Astrocyte (in vitro differentiated cells and primary cell): ENCODE data around the gene P3H2. TPM values are rescaled to one million over a fixed set of nuclear protein-coding genes. Genes with fewer than 3 reads are reported as not detected.
A peak's percentile ranks its signal among the peaks of the same experiment; 100 is the strongest.

Experiments
- DNase-seq: peaks from one replicate; pipeline ENCODE4 v3.0.0-alpha.2; 2010; ENCODE audit warnings: low read depth
- FAIRE-seq: peaks from 2 replicates; lab custom pipeline; 2011; peaks lifted over from hg19 to GRCh38; lab: Jason Lieb, UNC
- H2AFZ ChIP-seq: 2 replicates; pipeline ENCODE4 v1.6.0; 2012; ENCODE audit warnings: low read depth, low read length, inconsistent platforms
- H3K27ac ChIP-seq: 2 replicates; pipeline ENCODE4 v1.5.1; 2011; ENCODE audit warnings: low read depth, low read length, inconsistent platforms
- H3K27me3 ChIP-seq: 2 replicates; pipeline ENCODE4 v1.6.0; 2011; ENCODE audit warnings: low read length, inconsistent platforms; ENCODE audit not compliant: insufficient read depth
- H3K36me3 ChIP-seq: 2 replicates; pipeline ENCODE4 v1.5.1; 2011; ENCODE audit warnings: low read length, inconsistent platforms; ENCODE audit not compliant: insufficient read depth
- H3K4me1 ChIP-seq: 2 replicates; pipeline ENCODE4 v1.5.1; 2011; ENCODE audit warnings: low read length, inconsistent platforms; ENCODE audit not compliant: insufficient read depth
- H3K4me2 ChIP-seq: 2 replicates; pipeline ENCODE4 v1.6.0; 2012; ENCODE audit warnings: low read length, inconsistent platforms
- H3K4me3 ChIP-seq: 2 replicates; pipeline ENCODE4 v1.5.1; 2011; ENCODE audit warnings: low read depth, mild to moderate bottlenecking, low read length, inconsistent platforms; ENCODE audit not compliant: insufficient read depth
- H3K79me2 ChIP-seq: 2 replicates; pipeline ENCODE4 v1.6.0; 2012; ENCODE audit warnings: mild to moderate bottlenecking, low read length, inconsistent platforms; ENCODE audit not compliant: insufficient read depth
- H3K9ac ChIP-seq: 2 replicates; pipeline ENCODE4 v1.6.0; 2012; ENCODE audit warnings: mild to moderate bottlenecking, low read length, inconsistent platforms
- H3K9me3 ChIP-seq: 2 replicates; pipeline ENCODE4 v1.5.1; 2012; ENCODE audit warnings: low read depth, mild to moderate bottlenecking, low read length, inconsistent platforms; ENCODE audit not compliant: insufficient read depth
- H4K20me1 ChIP-seq: 2 replicates; pipeline ENCODE4 v1.6.0; 2012; ENCODE audit warnings: low read length, inconsistent platforms; ENCODE audit not compliant: insufficient read depth
- H3K27ac Mint-ChIP-seq: one replicate; pipeline ENCODE4 v1.8.0; 2021; ENCODE audit warnings: mild to moderate bottlenecking, mixed read lengths; ENCODE audit not compliant: unreplicated experiment
- H3K27me3 Mint-ChIP-seq: one replicate; pipeline ENCODE4 v1.8.0; 2021; ENCODE audit warnings: low read depth, mixed read lengths; ENCODE audit not compliant: unreplicated experiment
- H3K36me3 Mint-ChIP-seq: one replicate; pipeline ENCODE4 v1.8.0; 2021; ENCODE audit warnings: low read depth, mixed read lengths; ENCODE audit not compliant: unreplicated experiment
- H3K4me1 Mint-ChIP-seq: one replicate; pipeline ENCODE4 v1.8.0; 2021; ENCODE audit warnings: low read depth, mixed read lengths; ENCODE audit not compliant: unreplicated experiment
- H3K4me3 Mint-ChIP-seq: one replicate; pipeline ENCODE4 v1.8.0; 2021; ENCODE audit warnings: mild to moderate bottlenecking, moderate library complexity, mixed read lengths; ENCODE audit not compliant: unreplicated experiment
- H3K9me3 Mint-ChIP-seq: one replicate; pipeline ENCODE4 v1.8.0; 2021; ENCODE audit warnings: mild to moderate bottlenecking, mixed read lengths; ENCODE audit not compliant: unreplicated experiment
- EZH2 ChIP-seq: IDR thresholded peaks from 2 replicates; pipeline ENCODE4 v1.6.1; 2012; ENCODE audit warnings: mild to moderate bottlenecking, low read length, inconsistent platforms; ENCODE audit not compliant: insufficient read depth
- total RNA-seq: library from RNA; stranded (reverse); gene quantifications from 2 replicates; pipeline ENCODE4 v1.2.1, GENCODE V29; 2021
- TF ChIP-seq, protein P1 (sequence below): IDR thresholded peaks from 2 replicates; pipeline ENCODE4 v1.5.1; 2011; ENCODE audit warnings: low read depth, mild to moderate bottlenecking, inconsistent platforms, low read length, moderate library complexity; ENCODE audit not compliant: insufficient read depth

P3H2 gene
- total RNA-seq, 1 donor from 2014 or later, result 57.7 TPM

DNA sequence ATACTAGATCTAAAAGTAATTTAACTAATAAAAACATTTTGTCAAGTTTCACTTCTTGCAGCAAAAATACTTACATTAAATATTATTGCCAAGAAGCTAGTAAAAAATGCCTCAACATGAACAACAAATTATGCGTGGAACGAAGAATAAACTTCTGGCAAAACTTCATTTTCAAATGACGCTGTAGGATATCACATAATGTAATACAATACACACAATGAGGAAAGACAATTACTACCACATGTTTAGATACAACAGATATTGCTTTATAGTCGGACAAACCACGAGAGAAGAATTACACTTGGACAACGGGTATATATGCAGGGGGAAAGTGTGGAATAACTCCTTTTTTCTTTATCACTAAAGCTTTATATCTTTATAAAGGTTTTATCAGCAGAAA is 21.6 kb downstream of the P3H2 start:
- Histone ChIP-seq H3K36me3 (no peaks in the 10 kb centered on the region), H3K27ac (no peak overlapping the region), H4K20me1 (no peaks in the 10 kb centered on the region), H3K4me3 (no peak overlapping the region), H3K4me1 (peaks cover 29% of the 10 kb centered on the region), H3K27me3 (no peaks in the 10 kb centered on the region), H3K9ac (no peak overlapping the region), H2AFZ (no peak overlapping the region), H3K9me3 (no peaks in the 10 kb centered on the region), H3K79me2 (peaks cover 3% of the 10 kb centered on the region), H3K4me2 (no peak overlapping the region)
- Mint-ChIP-seq H3K36me3 (peaks cover 4% of the 10 kb centered on the region), H3K4me1 (peaks cover 49% of the 10 kb centered on the region), H3K4me3 (no peak overlapping the region), H3K27me3 (no peaks in the 10 kb centered on the region), H3K9me3 (peaks cover 8% of the 10 kb centered on the region), H3K27ac (no peak overlapping the region)
- TF ChIP-seq, protein P1, sequence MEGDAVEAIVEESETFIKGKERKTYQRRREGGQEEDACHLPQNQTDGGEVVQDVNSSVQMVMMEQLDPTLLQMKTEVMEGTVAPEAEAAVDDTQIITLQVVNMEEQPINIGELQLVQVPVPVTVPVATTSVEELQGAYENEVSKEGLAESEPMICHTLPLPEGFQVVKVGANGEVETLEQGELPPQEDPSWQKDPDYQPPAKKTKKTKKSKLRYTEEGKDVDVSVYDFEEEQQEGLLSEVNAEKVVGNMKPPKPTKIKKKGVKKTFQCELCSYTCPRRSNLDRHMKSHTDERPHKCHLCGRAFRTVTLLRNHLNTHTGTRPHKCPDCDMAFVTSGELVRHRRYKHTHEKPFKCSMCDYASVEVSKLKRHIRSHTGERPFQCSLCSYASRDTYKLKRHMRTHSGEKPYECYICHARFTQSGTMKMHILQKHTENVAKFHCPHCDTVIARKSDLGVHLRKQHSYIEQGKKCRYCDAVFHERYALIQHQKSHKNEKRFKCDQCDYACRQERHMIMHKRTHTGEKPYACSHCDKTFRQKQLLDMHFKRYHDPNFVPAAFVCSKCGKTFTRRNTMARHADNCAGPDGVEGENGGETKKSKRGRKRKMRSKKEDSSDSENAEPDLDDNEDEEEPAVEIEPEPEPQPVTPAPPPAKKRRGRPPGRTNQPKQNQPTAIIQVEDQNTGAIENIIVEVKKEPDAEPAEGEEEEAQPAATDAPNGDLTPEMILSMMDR, result no peak
- TF ChIP-seq EZH2, result no peak
- DNase-seq (no peak), FAIRE-seq (no peak)

DNA sequence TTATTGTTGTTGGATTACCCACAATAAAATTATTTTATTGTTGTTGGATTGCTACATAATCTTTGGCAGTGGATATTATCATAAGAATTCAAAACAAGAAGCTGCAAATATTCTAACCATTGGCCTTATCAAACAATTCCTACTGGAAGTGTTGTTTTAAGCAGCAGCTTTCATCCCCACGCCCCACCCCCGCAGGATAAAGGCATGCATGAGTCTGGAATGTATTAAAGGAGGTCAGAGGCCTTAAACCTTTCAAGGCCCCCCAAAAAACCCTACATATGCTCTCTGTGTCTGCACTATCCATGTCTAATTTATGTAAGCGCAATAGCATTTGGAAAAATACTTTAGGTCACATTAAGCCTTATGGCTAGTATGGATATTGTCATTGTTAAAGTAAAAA is 23.1 kb downstream of the P3H2 start:
- H3K36me3 Mint-ChIP-seq, result peaks cover 3% of the 10 kb centered on the region
- no peak overlapping the region for H3K4me3 ChIP-seq
- H3K27ac ChIP-seq, result no peak overlapping the region
- TF ChIP-seq, protein P1, result no peak
- no peak for TF ChIP-seq EZH2
- H3K9ac ChIP-seq, result no peak overlapping the region
- peak overlapping the region; percentile 27 for H3K4me2 ChIP-seq
- H3K9me3 Mint-ChIP-seq, result peaks cover 12% of the 10 kb centered on the region
- H3K9me3 ChIP-seq, result no peaks in the 10 kb centered on the region
- no peaks in the 10 kb centered on the region for H3K27me3 Mint-ChIP-seq
- H3K36me3 ChIP-seq, result no peaks in the 10 kb centered on the region
- no peaks in the 10 kb centered on the region for H4K20me1 ChIP-seq
- H3K4me1 ChIP-seq, result peaks cover 41% of the 10 kb centered on the region
- DNase-seq (no peak), FAIRE-seq (no peak)
- H3K27ac Mint-ChIP-seq, result peak overlapping the region; percentile 13
- no peak overlapping the region for H2AFZ ChIP-seq
- H3K4me3 Mint-ChIP-seq, result no peak overlapping the region
- H3K4me1 Mint-ChIP-seq, result peaks cover 61% of the 10 kb centered on the region
- H3K79me2 ChIP-seq, result no peaks in the 10 kb centered on the region
- H3K27me3 ChIP-seq, result no peaks in the 10 kb centered on the region

DNA sequence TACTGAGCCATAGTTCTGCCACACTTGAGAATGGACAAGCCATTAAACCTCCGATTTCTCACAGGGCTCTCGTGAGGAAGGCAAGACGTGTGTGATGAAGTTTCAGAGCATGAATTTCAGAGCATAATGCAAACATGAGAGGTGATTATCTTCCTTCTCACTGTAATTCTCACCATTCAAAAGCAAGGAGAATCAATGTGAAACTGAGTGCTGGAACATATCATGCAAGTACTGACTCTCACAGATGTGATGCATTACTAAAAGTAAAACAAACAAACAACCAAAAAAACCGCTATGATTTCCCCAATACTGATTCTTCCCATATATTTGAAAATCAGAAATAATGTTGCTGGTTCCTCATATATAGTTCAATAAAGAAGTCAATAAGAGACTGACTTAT is 23.7 kb downstream of the P3H2 start:
- H3K4me2 ChIP-seq, result peak overlapping the region; percentile 27

More for the DNA sequence above, 23.7 kb downstream of the P3H2 start:
- H3K4me1 Mint-ChIP-seq, result peaks cover 56% of the 10 kb centered on the region
- no peaks in the 10 kb centered on the region for H4K20me1 ChIP-seq
- H3K36me3 Mint-ChIP-seq, result peaks cover 3% of the 10 kb centered on the region
- no peak overlapping the region for H3K9ac ChIP-seq
- TF ChIP-seq, protein P1, result no peak
- TF ChIP-seq EZH2, result no peak
- H3K4me3 ChIP-seq, result no peak overlapping the region
- no peak overlapping the region for H2AFZ ChIP-seq
- FAIRE-seq (no peak), DNase-seq (no peak)
- H3K27ac ChIP-seq, result no peak overlapping the region
- H3K9me3 Mint-ChIP-seq, result peaks cover 12% of the 10 kb centered on the region
- H3K27me3 Mint-ChIP-seq, result no peaks in the 10 kb centered on the region
- no peaks in the 10 kb centered on the region for H3K79me2 ChIP-seq
- H3K27ac Mint-ChIP-seq, result peak overlapping the region; percentile 13
- H3K4me1 ChIP-seq, result peaks cover 44% of the 10 kb centered on the region
- H3K27me3 ChIP-seq, result no peaks in the 10 kb centered on the region
- H3K4me3 Mint-ChIP-seq, result no peak overlapping the region
- no peaks in the 10 kb centered on the region for H3K9me3 ChIP-seq
- no peaks in the 10 kb centered on the region for H3K36me3 ChIP-seq
